ENCODE results near the gene ZNF429. TPM values are rescaled to one million over a fixed set of nuclear protein-coding genes. Genes with fewer than 3 reads are reported as not detected.
"Not testable (repeated sequence)": the region's sequence is repeated elsewhere in the genome, so short reads cannot be mapped to it uniquely, and the experiment has no call there.

Gene ZNF429
- polyA plus RNA-seq, 1 donor from 2014 or later = 31.5 TPM

DNA sequence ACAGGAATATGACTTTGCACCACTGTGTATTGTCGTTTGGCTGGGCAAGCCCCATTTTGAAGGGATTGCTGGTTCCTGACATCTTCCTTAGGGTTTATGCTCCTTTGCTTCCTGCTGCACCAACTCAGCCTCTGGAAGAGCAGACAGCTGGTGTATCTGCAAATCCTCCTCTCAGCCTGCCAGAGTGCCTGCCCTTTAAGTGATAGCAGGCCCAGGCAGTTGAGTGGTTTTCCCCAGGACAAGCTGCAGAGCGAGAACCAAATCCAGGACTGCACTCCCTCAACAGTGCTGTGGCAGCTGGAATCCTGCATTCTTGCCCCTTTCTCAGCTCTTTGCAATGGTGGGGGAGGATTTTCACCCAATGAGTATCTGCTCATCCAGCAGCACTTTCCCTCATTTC, 85.5 kb downstream of the ZNF429 start:
- Mint-ChIP-seq H3K4me1 (peaks cover 0 to 2% (median 0%) of the 10 kb centered on the region in 3 donors), H3K4me3 (no peak overlapping the region), H3K27ac (no peak overlapping the region), H3K36me3 (peaks cover 1% of the 10 kb centered on the region), H3K27me3 (no peaks in the 10 kb centered on the region), H3K9me3 (peaks cover 0 to 15% (median 5%) of the 10 kb centered on the region in 3 donors)

DNA sequence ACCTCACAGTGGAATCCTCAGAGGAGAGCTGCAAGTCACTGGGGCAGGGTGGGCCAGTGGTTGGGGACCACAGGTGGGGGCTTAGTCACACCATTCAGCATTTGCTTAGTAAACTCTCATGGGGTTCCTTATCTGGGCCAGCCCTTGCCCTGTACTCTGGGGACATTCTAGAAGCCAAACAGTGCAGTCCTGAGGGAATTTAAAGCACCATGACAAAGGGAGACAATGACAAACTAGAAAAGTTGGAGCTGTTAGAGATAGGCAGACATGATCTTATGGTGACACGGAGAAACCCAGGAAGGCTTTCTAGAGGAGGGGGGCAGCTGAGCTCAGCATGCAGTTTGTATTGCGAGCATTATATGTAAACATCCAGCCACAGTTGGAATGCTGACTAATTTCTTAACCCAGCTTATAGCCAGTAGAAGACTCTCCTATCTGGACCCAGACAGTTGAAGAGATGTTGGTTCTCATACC, 87.6 kb downstream of the ZNF429 start:
- H3K36me3 Mint-ChIP-seq = peaks cover 1% of the 10 kb centered on the region
- H3K4me1 Mint-ChIP-seq = no peaks in the 10 kb centered on the region
- H3K4me3 Mint-ChIP-seq = peak overlapping the region in 1 of 4 donors; percentile 39
- no peaks in the 10 kb centered on the region for H3K27me3 Mint-ChIP-seq
- H3K9me3 Mint-ChIP-seq = peaks cover 0 to 17% (median 5%) of the 10 kb centered on the region in 3 donors
- H3K27ac Mint-ChIP-seq = no peak overlapping the region

DNA sequence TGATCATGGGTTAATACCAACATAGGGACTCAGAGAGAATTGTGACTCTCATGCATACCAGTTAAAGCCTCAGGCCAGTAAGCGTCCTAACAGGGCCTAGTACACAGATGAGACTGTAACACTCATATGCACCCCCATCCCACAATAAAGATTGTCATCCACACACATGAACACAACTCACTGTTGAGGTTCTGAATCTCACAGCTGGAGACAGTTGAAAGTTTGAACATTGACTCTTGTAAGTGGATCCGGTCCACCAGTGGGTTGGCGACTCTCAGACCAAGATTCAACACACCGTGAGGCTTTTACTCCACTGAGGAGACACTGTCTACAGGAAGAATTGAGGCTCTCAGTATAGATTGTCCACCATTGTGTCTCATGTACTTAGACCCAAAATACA, 88.1 kb downstream of the ZNF429 start:
- Mint-ChIP-seq H3K4me3 (no peak overlapping the region), H3K27me3 (no peaks in the 10 kb centered on the region), H3K27ac (no peak overlapping the region), H3K4me1 (no peaks in the 10 kb centered on the region), H3K36me3 (peaks cover 1% of the 10 kb centered on the region), H3K9me3 (peaks cover 0 to 17% (median 5%) of the 10 kb centered on the region in 3 donors)

DNA sequence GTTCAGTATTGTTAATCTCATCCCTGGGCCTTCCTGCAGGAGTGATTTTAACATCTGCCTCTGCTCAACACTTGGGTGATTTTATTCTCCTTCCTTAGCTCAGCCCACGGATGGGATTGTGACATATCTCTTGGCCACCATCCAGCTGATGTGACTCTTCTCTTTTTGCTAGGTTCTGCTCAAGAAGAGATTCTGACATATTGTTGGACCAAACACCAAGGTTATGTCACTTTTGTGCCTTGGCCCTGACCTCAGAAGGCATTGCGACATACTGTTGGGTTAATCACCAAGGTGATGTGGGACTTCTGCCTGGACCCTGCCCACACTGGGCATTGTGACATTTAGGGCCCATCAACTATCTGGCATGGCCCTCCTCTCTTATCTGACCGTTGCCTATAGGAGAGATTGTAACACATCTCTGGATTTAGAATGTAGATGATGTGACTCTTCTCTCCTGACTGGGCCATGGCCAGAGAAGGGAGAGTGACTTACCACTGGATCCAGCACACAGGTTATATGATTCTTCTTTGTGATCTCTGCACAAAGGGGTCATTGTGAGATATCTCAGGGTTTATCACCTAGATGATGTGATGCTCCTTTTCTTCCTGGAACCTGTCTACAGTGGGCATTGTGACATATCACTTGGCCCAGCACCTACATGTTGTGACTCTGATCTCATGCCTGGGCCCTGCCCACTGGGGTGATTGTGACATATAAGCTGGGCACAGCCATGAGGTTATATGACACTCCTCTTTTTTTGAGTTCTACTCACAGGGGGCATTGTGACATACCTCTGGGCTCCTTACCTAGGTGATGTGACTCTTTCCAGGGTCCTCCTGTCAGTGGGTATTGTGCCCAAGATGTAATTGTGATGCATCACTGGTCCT, 88.8 kb downstream of the ZNF429 start:
- H3K27ac Mint-ChIP-seq = no peak overlapping the region
- H3K4me3 Mint-ChIP-seq = peak overlapping the region in 1 of 4 donors; percentile 29
- H3K27me3 Mint-ChIP-seq = no peaks in the 10 kb centered on the region
- peaks cover 0 to 18% (median 5%) of the 10 kb centered on the region in 3 donors for H3K9me3 Mint-ChIP-seq
- no peaks in the 10 kb centered on the region for H3K4me1 Mint-ChIP-seq
- H3K36me3 Mint-ChIP-seq = peaks cover 1% of the 10 kb centered on the region

DNA sequence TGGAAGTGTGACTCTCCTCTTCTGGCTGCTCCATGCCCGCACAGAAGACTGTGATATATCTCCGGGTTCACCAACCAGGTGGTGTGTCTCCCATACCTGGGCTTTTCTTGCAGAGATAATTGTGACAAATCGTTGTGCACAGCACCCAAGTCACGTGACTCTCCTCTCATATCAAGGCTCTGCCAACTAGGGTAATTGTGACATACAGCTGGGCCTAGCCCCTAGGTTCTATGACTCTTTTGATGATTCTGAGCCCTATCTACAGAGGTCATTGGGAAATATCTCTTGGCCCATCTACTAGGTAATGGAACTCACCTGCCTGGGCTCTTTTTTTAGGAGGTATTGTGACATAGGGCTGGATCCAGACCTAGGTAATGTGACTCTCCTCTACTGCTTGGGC, 89.8 kb downstream of the ZNF429 start:
- Mint-ChIP-seq H3K4me3 (no peak overlapping the region), H3K27ac (no peak overlapping the region), H3K27me3 (no peaks in the 10 kb centered on the region), H3K4me1 (no peaks in the 10 kb centered on the region), H3K36me3 (peaks cover 1% of the 10 kb centered on the region), H3K9me3 (peaks cover 0 to 14% (median 5%) of the 10 kb centered on the region in 3 donors)

DNA sequence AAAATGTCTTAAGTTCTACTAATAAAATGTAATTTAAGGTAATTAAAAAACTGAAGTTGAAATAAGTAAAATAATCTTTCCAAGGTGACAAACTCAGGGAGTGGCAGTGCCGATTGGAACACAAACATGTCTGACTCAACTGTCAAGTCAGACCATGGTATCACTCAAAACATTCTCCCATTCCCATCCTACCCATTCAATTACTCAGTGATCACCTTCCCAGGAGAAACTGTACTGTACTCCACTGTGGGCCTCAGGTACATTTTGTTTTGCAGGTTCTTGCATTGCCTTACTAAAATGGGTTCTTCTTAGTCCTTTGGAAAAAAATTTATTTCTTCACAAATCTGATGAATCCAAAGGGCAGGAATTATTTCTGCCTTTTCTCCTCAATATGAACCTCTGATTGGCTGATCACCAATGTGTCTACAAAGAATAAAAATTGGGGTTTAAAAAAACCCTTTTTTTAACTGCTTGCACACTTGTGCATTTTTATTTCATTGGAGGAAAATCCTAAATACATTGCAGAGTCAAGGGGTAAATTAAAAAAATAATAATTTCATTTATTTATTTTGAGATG, 96.8 kb downstream of the ZNF429 start:
- H3K27me3 Mint-ChIP-seq = no peaks in the 10 kb centered on the region
- H3K27ac Mint-ChIP-seq = no peak overlapping the region
- H3K4me3 Mint-ChIP-seq = peak overlapping the region in 1 of 4 donors; percentile 55

DNA sequence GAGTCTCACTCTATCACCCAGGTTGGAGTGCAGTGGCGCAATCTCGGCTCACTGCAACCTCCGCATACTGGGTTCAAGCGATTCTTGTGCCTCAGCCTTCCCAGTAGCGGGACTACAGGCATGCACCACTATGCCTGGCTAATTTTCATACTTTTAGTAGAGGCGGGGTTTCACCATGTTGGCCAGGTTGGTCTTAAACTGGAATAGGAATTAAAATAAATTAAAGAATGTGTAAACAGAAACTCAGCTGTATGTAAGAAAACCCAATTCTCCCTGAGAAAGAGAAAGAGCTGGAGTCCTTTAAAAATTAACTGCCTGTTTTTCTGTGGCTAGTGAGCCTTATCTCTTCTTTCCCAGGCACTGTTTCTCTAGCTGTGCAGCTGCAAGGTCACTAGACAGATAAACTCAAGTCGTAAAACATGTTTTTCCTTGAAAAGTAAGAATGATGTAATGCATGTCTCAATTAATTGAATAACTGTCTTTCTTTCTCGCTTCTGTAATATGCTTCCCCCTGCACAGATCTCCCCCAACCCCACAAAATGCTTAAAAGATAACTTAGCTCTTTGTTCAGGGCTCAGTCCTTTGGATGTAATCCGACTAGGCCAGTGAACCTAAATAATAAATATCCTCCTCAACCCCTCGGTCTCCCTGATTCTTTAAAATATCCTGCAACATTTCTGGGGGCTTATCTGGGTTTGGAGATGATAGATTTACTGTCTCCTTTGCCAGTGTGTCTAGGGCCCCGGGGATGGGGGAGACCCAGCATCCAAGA, 97.4 kb downstream of the ZNF429 start:
- not testable (repeated sequence) for H3K27ac Mint-ChIP-seq, H3K9me3 Mint-ChIP-seq, H3K36me3 Mint-ChIP-seq, H3K27me3 Mint-ChIP-seq
- H3K4me1 Mint-ChIP-seq = peaks cover 3 to 15% (median 12%) of the 10 kb centered on the region in 3 donors
- H3K4me3 Mint-ChIP-seq = peak overlapping the region in 3 of 4 donors; percentile 13 to 92 (median 55)

More for the DNA sequence above, 96.8 kb downstream of the ZNF429 start:
- H3K4me1 Mint-ChIP-seq = peaks cover 3 to 15% (median 12%) of the 10 kb centered on the region in 3 donors
- H3K36me3 Mint-ChIP-seq = no peaks in the 10 kb centered on the region
- peaks cover 0 to 7% (median 2%) of the 10 kb centered on the region in 3 donors for H3K9me3 Mint-ChIP-seq

DNA sequence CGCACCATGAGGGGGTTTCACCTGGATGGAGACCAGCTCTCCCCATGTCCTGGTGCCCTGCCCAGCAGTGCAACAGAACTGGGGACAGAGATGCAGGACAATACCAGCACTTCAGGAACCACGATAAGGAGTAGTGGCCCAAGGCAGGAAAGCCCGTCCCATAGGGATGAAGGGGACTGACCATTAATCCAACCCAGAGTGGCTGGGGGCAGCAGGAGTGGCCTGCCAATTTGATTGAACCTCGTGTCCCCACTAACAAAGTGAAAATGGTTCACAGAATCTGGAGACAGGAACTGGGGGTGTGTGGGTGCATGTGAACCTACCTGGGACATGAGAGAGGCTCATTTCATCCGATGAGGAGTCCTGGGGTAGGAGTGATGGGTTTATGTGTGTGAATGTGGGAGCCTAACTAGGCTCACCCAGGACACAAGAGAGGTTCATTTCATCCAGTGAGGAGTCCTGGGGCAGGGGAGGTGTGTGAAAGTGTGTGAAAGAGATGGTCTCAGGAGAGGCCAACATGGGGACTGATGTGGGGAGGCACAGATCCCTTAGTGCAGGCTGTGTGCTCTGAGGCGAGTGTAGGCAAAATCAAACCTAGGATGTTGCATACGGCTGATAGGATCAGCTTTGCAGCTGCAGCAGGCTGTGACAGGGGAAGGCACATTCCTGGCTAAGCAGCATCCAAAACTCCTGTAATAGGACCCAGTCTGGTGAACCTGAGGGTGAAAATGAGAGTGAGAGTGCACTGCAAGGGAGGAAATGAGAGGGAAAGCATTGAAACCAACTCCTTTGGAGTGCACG, 98.2 kb downstream of the ZNF429 start:
- H3K27ac Mint-ChIP-seq = no peak overlapping the region
- no peaks in the 10 kb centered on the region for H3K27me3 Mint-ChIP-seq
- no peaks in the 10 kb centered on the region for H3K36me3 Mint-ChIP-seq
- peaks cover 0 to 7% (median 2%) of the 10 kb centered on the region in 3 donors for H3K9me3 Mint-ChIP-seq
- peak overlapping the region; percentile 79 to 92 (median 90) for H3K4me3 Mint-ChIP-seq
- peaks cover 3 to 15% (median 12%) of the 10 kb centered on the region in 3 donors for H3K4me1 Mint-ChIP-seq

DNA sequence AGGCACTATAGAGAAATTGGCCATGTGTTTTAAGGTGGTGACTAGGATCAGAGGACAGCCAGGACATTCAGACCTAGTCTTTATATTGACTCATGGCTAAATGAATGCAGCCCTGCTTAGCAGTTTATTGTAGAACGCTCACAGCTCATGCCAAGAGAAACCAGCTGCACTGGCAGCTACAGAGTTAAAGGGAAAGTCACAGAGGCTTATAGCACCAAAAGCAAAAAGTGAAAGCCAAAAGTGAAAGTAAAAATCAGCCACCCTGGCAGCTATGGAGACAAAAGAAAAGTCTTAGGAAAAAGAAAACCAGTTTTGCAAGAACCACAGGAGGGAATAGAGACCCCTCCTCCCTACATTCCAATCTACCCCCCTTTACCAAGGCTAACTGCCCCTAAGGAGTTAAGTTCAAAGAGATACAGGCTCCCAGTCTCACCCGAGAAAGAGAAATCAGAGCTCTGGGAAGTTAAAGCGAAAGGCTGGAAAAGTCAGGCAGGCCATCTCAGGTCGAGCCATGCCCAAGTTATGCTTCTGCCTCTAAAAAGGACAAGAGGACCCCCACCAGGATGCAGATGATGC, 99.0 kb downstream of the ZNF429 start:
- Mint-ChIP-seq H3K9me3 (peaks cover 0 to 7% (median 2%) of the 10 kb centered on the region in 3 donors), H3K36me3 (no peaks in the 10 kb centered on the region), H3K4me3 (peak overlapping the region; percentile 79 to 92 (median 90)), H3K27me3 (no peaks in the 10 kb centered on the region), H3K4me1 (peaks cover 3 to 15% (median 12%) of the 10 kb centered on the region in 3 donors), H3K27ac (peak overlapping the region in 2 of 3 donors; percentile 7 to 89)

Other genes with a start within 250 kb of the ZNF429 start
- 10.9 TPM for gene ZNF708, start 176.2 kb upstream of the ZNF429 start, polyA plus RNA-seq
- 4.9 TPM for gene ZNF738, start 146.6 kb upstream of the ZNF429 start, polyA plus RNA-seq
- 14.2 TPM for gene ZNF493, start 108.5 kb upstream of the ZNF429 start, polyA plus RNA-seq